ENCODE measurements around the gene CD79B.
"Not testable (repeated sequence)": the region's sequence is repeated elsewhere in the genome, so short reads cannot be mapped to it uniquely, and the experiment has no call there.

Gene CD79B

GRCh38 chr17:63918305-63918704 is 13.8 kb downstream of the CD79B start:
- H3K4me1 Mint-ChIP-seq = peaks cover 58 to 76% of the 10 kb centered on the region in 2 donors
- ATAC-seq (replicated peaks) (no peak), DNase-seq (no peak)
- no peaks in the 10 kb centered on the region for H3K9me3 Mint-ChIP-seq
- H3K27me3 Mint-ChIP-seq = no peaks in the 10 kb centered on the region
- no peaks in the 10 kb centered on the region for H3K36me3 Mint-ChIP-seq
- H3K4me3 Mint-ChIP-seq = no peak overlapping the region
- H3K27ac Mint-ChIP-seq = no peak overlapping the region

GRCh38 chr17:63917646-63918045 is 14.5 kb downstream of the CD79B start:
- peaks cover 60 to 76% of the 10 kb centered on the region in 2 donors for H3K4me1 Mint-ChIP-seq
- H3K36me3 Mint-ChIP-seq = no peaks in the 10 kb centered on the region
- H3K27ac Mint-ChIP-seq = no peak overlapping the region
- H3K27me3 Mint-ChIP-seq = no peaks in the 10 kb centered on the region
- H3K4me3 Mint-ChIP-seq = no peak overlapping the region
- H3K9me3 Mint-ChIP-seq = no peaks in the 10 kb centered on the region
- no peak for DNase-seq
- ATAC-seq (replicated peaks) = no peak

GRCh38 chr17:63917206-63917605 is 14.9 kb downstream of the CD79B start:
- H3K4me3 Mint-ChIP-seq; H3K36me3 Mint-ChIP-seq; ATAC-seq (replicated peaks); H3K27me3 Mint-ChIP-seq; H3K27ac Mint-ChIP-seq; DNase-seq; H3K9me3 Mint-ChIP-seq: not testable (repeated sequence)
- H3K4me1 Mint-ChIP-seq = peaks cover 57 to 76% of the 10 kb centered on the region in 2 donors

GRCh38 chr17:63916566-63917185 is 15.5 kb downstream of the CD79B start:
- Mint-ChIP-seq H3K36me3 (no peaks in the 10 kb centered on the region), H3K4me3 (no peak overlapping the region), H3K9me3 (no peaks in the 10 kb centered on the region), H3K4me1 (peaks cover 57 to 78% of the 10 kb centered on the region in 2 donors), H3K27me3 (no peaks in the 10 kb centered on the region), H3K27ac (no peak overlapping the region)
- no peak for ATAC-seq (replicated peaks)
- no peak for DNase-seq

- H3K4me3 Mint-ChIP-seq = peak overlapping the region; percentile 58 to 67
- peak; percentile 66 to 74 for ATAC-seq (replicated peaks)
- not testable (repeated sequence) for H3K27me3 Mint-ChIP-seq, H3K36me3 Mint-ChIP-seq, H3K9me3 Mint-ChIP-seq, DNase-seq
- H3K4me1 Mint-ChIP-seq = peaks cover 57 to 76% of the 10 kb centered on the region in 2 donors
- peak overlapping the region; percentile 39 for H3K27ac Mint-ChIP-seq
These were observed 16.4 kb downstream of the CD79B start for GRCh38 chr17:63915753-63916152.

- Mint-ChIP-seq H3K27ac (peak overlapping the region; percentile 59), H3K4me3 (no peak overlapping the region), H3K9me3 (no peaks in the 10 kb centered on the region), H3K4me1 (peaks cover 47 to 64% of the 10 kb centered on the region in 2 donors), H3K27me3 (no peaks in the 10 kb centered on the region), H3K36me3 (no peaks in the 10 kb centered on the region)
- ATAC-seq (replicated peaks) (no peak), DNase-seq (no peak)
These were observed 17.7 kb downstream of the CD79B start for GRCh38 chr17:63914471-63914870.

GRCh38 chr17:63911657-63912100 is 20.5 kb downstream of the CD79B start:
- H3K27ac Mint-ChIP-seq = no peak overlapping the region
- H3K27me3 Mint-ChIP-seq = no peaks in the 10 kb centered on the region
- H3K4me1 Mint-ChIP-seq = peaks cover 36 to 53% of the 10 kb centered on the region in 2 donors
- DNase-seq = no peak
- ATAC-seq (replicated peaks) = peak; percentile 42 to 48
- no peaks in the 10 kb centered on the region for H3K36me3 Mint-ChIP-seq
- no peak overlapping the region for H3K4me3 Mint-ChIP-seq
- H3K9me3 Mint-ChIP-seq = no peaks in the 10 kb centered on the region

- H3K27ac Mint-ChIP-seq = no peak within 1 kb of the TSS
- no peaks in the 10 kb centered on the region for H3K27me3 Mint-ChIP-seq
- H3K4me1 Mint-ChIP-seq = peaks cover 31 to 47% of the 10 kb centered on the region in 2 donors
- H3K9me3 Mint-ChIP-seq = no peaks in the 10 kb centered on the region
- no peak within 1 kb of the TSS for H3K4me3 Mint-ChIP-seq
- DNase-seq (no peak), ATAC-seq (replicated peaks) (no peak)
- no peaks in the 10 kb centered on the region for H3K36me3 Mint-ChIP-seq
These were observed 21.0 kb downstream of the CD79B start, which contains the start of gene CSHL1 for GRCh38 chr17:63911041-63911635. Gene CSHL1 (minus strand): TSS chr17:63911258. CDS start chr17:63911196, 62 bp downstream.

- no peaks in the 10 kb centered on the region for H3K27me3 Mint-ChIP-seq
These were observed 22.0 kb downstream of the CD79B start for GRCh38 chr17:63910096-63910495.

GRCh38 chr17:63909586-63909985 is 22.5 kb downstream of the CD79B start:
- H3K4me1 Mint-ChIP-seq = peaks cover 20 to 34% of the 10 kb centered on the region in 2 donors
- not testable (repeated sequence) for H3K9me3 Mint-ChIP-seq; H3K27me3 Mint-ChIP-seq; H3K36me3 Mint-ChIP-seq; H3K4me3 Mint-ChIP-seq; DNase-seq; ATAC-seq (replicated peaks); H3K27ac Mint-ChIP-seq

More at GRCh38 chr17:63910096-63910495, 22.0 kb downstream of the CD79B start:
- DNase-seq = no peak
- no peaks in the 10 kb centered on the region for H3K36me3 Mint-ChIP-seq
- no peak for ATAC-seq (replicated peaks)
- H3K4me3 Mint-ChIP-seq = no peak overlapping the region
- no peak overlapping the region for H3K27ac Mint-ChIP-seq
- H3K9me3 Mint-ChIP-seq = no peaks in the 10 kb centered on the region
- peaks cover 23 to 37% of the 10 kb centered on the region in 2 donors for H3K4me1 Mint-ChIP-seq

GRCh38 chr17:63907161-63907778 is 24.9 kb downstream of the CD79B start:
- DNase-seq, H3K9me3 Mint-ChIP-seq, H3K27ac Mint-ChIP-seq, H3K4me3 Mint-ChIP-seq, H3K27me3 Mint-ChIP-seq, H3K36me3 Mint-ChIP-seq: not testable (repeated sequence)
- ATAC-seq (replicated peaks) = peak in 1 of 2 donors; percentile 57
- peaks cover 11 to 16% of the 10 kb centered on the region in 2 donors for H3K4me1 Mint-ChIP-seq

- not testable (repeated sequence) for ATAC-seq (replicated peaks); H3K36me3 Mint-ChIP-seq; H3K9me3 Mint-ChIP-seq; H3K27me3 Mint-ChIP-seq; H3K27ac Mint-ChIP-seq; H3K4me3 Mint-ChIP-seq; DNase-seq; H3K4me1 Mint-ChIP-seq
These were observed 27.3 kb downstream of the CD79B start for GRCh38 chr17:63904796-63905195.

- H3K36me3 Mint-ChIP-seq, H3K9me3 Mint-ChIP-seq, H3K4me3 Mint-ChIP-seq, DNase-seq, H3K27me3 Mint-ChIP-seq: not testable (repeated sequence)
- ATAC-seq (replicated peaks) = peak; percentile 88 to 92
- H3K4me1 Mint-ChIP-seq = peaks cover 4 to 12% of the 10 kb centered on the region in 2 donors
- peak overlapping the region; percentile 51 for H3K27ac Mint-ChIP-seq
These were observed 28.3 kb downstream of the CD79B start for GRCh38 chr17:63903787-63904201.

GRCh38 chr17:63901971-63902370 is 30.2 kb downstream of the CD79B start:
- not testable (repeated sequence) for ATAC-seq (replicated peaks); H3K27ac Mint-ChIP-seq; H3K4me3 Mint-ChIP-seq; H3K36me3 Mint-ChIP-seq; H3K9me3 Mint-ChIP-seq; DNase-seq
- peaks cover 0 to 13% of the 10 kb centered on the region in 2 donors for H3K27me3 Mint-ChIP-seq
- H3K4me1 Mint-ChIP-seq = peaks cover 8 to 17% of the 10 kb centered on the region in 2 donors
